ENCODE measurements around the gene IDI1.

- TF ChIP-seq FOXP1 (CRISPR knock-in tag; IDR thresholded peaks at IDR 0.05; ENCODE audit: borderline replicate concordance) (no peak), CTCF (IDR thresholded peaks at IDR 0.05) (no peak), E2F5 (CRISPR knock-in tag; IDR thresholded peaks at IDR 0.05) (no peak), TEAD4 (CRISPR knock-in tag; IDR thresholded peaks at IDR 0.05) (no peak), ERG (CRISPR knock-in tag; IDR thresholded peaks at IDR 0.05) (no peak), SMAD4 (CRISPR knock-in tag; IDR thresholded peaks at IDR 0.05) (no peak), IRF2 (CRISPR knock-in tag; IDR thresholded peaks at IDR 0.05; ENCODE audit: borderline replicate concordance, low read depth) (no peak), ZNF219 (CRISPR knock-in tag; IDR thresholded peaks at IDR 0.05; ENCODE audit: borderline replicate concordance) (no peak), MAX (CRISPR knock-in tag; IDR thresholded peaks at IDR 0.05) (no peak), USF1 (CRISPR knock-in tag; IDR thresholded peaks at IDR 0.05) (no peak), ATF3 (CRISPR knock-in tag; conservative IDR thresholded peaks at IDR 0.05) (no peak), ATF2 (CRISPR knock-in tag; IDR thresholded peaks at IDR 0.05; ENCODE audit: borderline replicate concordance, low read depth) (no peak), USF2 (CRISPR knock-in tag; IDR thresholded peaks at IDR 0.05) (no peak), ZNF121 (CRISPR knock-in tag; IDR thresholded peaks at IDR 0.05) (no peak)
These were observed 1.6 kb upstream of the IDI1 start for GRCh38 chr10:1050554-1050953.
